NCI-H128 (cell line): Measurements from ENCODE around the gene ATP5F1C.

Experiments used
- DNase-seq: peaks from one replicate; lab custom pipeline; 2025; ENCODE audit not compliant: unreplicated experiment; lab: John Stamatoyannopoulos, UW

The ATP5F1C gene

GRCh38 chr10:7836571-7836970 lies 48.6 kb downstream of the ATP5F1C start:
- DNase-seq: no peak

DNA sequence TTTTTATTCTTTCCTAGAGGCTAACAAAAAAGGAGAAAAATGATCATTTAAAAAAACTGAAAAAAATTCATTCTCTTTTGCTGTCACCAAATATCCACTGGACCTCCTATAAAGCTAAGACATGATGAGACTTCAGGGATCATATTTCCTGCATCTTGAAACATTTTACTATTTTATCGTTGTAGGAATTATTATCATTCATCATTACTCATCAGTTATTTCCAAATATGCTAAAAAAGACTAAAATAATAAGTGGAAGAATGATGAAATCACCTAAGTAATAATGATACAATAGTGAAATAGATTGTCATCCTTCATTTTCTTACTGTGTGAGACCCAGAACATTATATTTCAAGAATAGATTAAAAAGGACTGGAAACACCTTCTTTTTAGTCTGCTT lies 58.6 kb downstream of the ATP5F1C start:
- no peak for DNase-seq

DNA sequence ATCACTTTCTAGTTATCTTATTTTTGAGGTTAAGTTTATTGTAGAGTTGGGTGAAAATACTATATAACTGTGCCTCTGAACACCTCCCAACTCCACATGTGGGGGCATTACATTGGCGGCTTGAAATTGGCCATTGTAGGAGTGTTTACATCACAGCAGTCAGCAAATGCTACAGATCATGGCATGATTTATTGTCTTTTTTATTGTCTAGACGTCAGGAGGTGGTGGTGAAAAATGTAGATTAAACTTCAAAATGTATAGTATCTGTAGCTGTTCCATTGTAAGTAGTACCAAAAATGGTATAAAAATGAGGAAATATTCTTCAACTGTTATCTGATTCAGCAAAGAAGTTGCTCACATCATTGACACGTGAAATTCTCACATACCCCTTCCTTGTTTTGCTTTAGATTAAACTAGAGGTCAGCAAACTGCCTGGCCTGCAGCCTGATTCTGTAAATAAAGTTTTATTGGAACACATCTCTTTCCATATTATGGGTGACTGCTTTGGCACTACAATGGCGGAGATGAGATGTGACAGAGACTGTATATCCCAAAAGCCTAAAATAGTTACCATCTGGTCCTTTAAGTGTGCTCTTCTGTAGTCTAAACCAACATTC lies 65.4 kb downstream of the ATP5F1C start:
- DNase-seq: no peak

DNA sequence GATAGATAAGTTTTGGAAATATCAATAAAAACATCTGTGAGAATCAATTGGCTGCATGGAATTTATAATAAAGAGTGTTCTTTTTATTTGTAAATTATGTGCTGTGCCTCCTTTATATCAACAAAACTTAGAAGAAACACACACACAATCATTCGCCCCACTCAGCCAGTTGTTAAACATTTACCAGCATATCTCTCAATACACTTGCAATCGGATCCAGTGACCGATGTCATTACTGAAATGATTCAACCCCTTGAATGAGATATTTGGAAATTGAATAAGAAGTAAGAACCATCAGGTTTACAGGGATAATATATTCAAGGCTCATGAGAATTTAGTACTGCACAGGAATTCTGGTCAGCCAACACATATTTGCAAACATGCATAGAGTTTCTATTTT lies 65.9 kb downstream of the ATP5F1C start:
- DNase-seq: no peak

GRCh38 chr10:7855205-7855604 lies 67.2 kb downstream of the ATP5F1C start:
- no peak for DNase-seq

DNA sequence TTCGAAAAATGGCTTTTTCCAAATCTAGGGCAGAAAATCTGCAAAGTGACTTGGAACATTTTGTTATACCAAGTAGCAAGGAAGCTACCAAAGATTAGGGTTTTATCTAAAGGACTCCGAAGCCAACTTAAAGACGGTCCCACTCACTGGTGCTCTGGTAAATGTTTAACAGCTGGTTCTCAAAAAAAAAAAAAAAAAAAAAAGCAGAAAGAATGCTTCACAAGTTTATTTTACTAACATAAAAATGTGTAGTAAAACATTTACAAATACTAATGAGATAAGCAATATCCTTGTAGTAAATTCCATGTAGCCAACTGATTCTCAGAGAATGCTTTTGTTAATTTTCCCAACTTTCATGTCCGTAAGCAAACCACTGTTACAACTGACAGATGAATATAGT lies 68.7 kb downstream of the ATP5F1C start:
- DNase-seq: no peak

- no peak for DNase-seq
Measured at GRCh38 chr10:7857262-7857661, 69.3 kb downstream of the ATP5F1C start.
